Osteocyte (in vitro differentiated cells): ENCODE results near the gene TREM2. TPM values are rescaled to one million over a fixed set of nuclear protein-coding genes. Genes with fewer than 3 reads are reported as not detected.

Experiments
- DNase-seq: peaks from one replicate; pipeline ENCODE4 v3.0.0; 2021; ENCODE audit warnings: mixed read lengths; ENCODE audit not compliant: unreplicated experiment; ENCODE audit errors: extremely low spot score
- H3K27ac Mint-ChIP-seq: one replicate; pipeline ENCODE4 v1.8.0; 2021; ENCODE audit warnings: mild to moderate bottlenecking, mixed read lengths; ENCODE audit not compliant: unreplicated experiment
- H3K27me3 Mint-ChIP-seq: one replicate; pipeline ENCODE4 v1.8.0; 2021; ENCODE audit warnings: mixed read lengths; ENCODE audit not compliant: unreplicated experiment
- H3K36me3 Mint-ChIP-seq: one replicate; pipeline ENCODE4 v1.8.0; 2021; ENCODE audit warnings: mixed read lengths; ENCODE audit not compliant: unreplicated experiment
- H3K4me1 Mint-ChIP-seq: one replicate; pipeline ENCODE4 v1.8.0; 2021; ENCODE audit warnings: mixed read lengths; ENCODE audit not compliant: unreplicated experiment
- H3K4me3 Mint-ChIP-seq: one replicate; pipeline ENCODE4 v1.8.0; 2021; ENCODE audit warnings: mild to moderate bottlenecking, moderate library complexity, mixed read lengths; ENCODE audit not compliant: unreplicated experiment
- H3K9me3 Mint-ChIP-seq: one replicate; pipeline ENCODE4 v1.8.0; 2021; ENCODE audit warnings: mixed read lengths; ENCODE audit not compliant: unreplicated experiment
- CTCF ChIP-seq: fragments of 200-600 bp; sonication (generic); IDR thresholded peaks from 2 replicates; pipeline ENCODE4 v1.5.0; 2021; ENCODE audit warnings: antibody characterized with exemption, mild to moderate bottlenecking, moderate library complexity
- total RNA-seq: library from RNA; stranded (reverse); gene quantifications from 2 replicates; pipeline ENCODE4 v1.2.1, GENCODE V29; 2021

TREM2 gene
- total RNA-seq, 1 donor from 2014 or later, result not detected

GRCh38 chr6:41160933-41161332 is 2.0 kb downstream of the TREM2 start:
- DNase-seq, result peak; percentile 79
- no peak overlapping the region for H3K27ac Mint-ChIP-seq
- no peaks in the 10 kb centered on the region for H3K9me3 Mint-ChIP-seq
- no peaks in the 10 kb centered on the region for H3K4me1 Mint-ChIP-seq
- no peak for TF ChIP-seq CTCF
- H3K4me3 Mint-ChIP-seq, result no peak overlapping the region
- H3K27me3 Mint-ChIP-seq, result peaks cover 25% of the 10 kb centered on the region
- H3K36me3 Mint-ChIP-seq, result no peaks in the 10 kb centered on the region

- DNase-seq, result peak; percentile 66
- Mint-ChIP-seq H3K27ac (no peak overlapping the region), H3K4me1 (no peaks in the 10 kb centered on the region), H3K36me3 (no peaks in the 10 kb centered on the region), H3K27me3 (peaks cover 27% of the 10 kb centered on the region), H3K9me3 (no peaks in the 10 kb centered on the region), H3K4me3 (no peak overlapping the region)
- TF ChIP-seq CTCF, result no peak
These were observed 3.4 kb downstream of the TREM2 start for GRCh38 chr6:41159415-41160082.

GRCh38 chr6:41157323-41157722 is 5.6 kb downstream of the TREM2 start:
- no peaks in the 10 kb centered on the region for H3K4me1 Mint-ChIP-seq
- no peaks in the 10 kb centered on the region for H3K36me3 Mint-ChIP-seq
- no peak for DNase-seq
- H3K4me3 Mint-ChIP-seq, result no peak overlapping the region
- no peak overlapping the region for H3K27ac Mint-ChIP-seq
- no peaks in the 10 kb centered on the region for H3K9me3 Mint-ChIP-seq
- TF ChIP-seq CTCF, result no peak
- H3K27me3 Mint-ChIP-seq, result peaks cover 23% of the 10 kb centered on the region

GRCh38 chr6:41156771-41157170 is 6.1 kb downstream of the TREM2 start:
- Mint-ChIP-seq H3K4me1 (no peaks in the 10 kb centered on the region), H3K36me3 (no peaks in the 10 kb centered on the region), H3K27me3 (peaks cover 19% of the 10 kb centered on the region), H3K4me3 (no peak overlapping the region), H3K9me3 (no peaks in the 10 kb centered on the region), H3K27ac (no peak overlapping the region)
- no peak for TF ChIP-seq CTCF
- no peak for DNase-seq

- H3K27me3 Mint-ChIP-seq, result peaks cover 17% of the 10 kb centered on the region
- H3K4me3 Mint-ChIP-seq, result no peak overlapping the region
- H3K27ac Mint-ChIP-seq, result no peak overlapping the region
- no peaks in the 10 kb centered on the region for H3K36me3 Mint-ChIP-seq
- no peak for DNase-seq
- no peaks in the 10 kb centered on the region for H3K9me3 Mint-ChIP-seq
- H3K4me1 Mint-ChIP-seq, result no peaks in the 10 kb centered on the region
- no peak for TF ChIP-seq CTCF
These were observed 6.9 kb downstream of the TREM2 start for GRCh38 chr6:41156001-41156400.
